SU-DHL-6 (cell line): ENCODE results near the gene SEPTIN6.

Source experiments
- H2AFZ ChIP-seq: fragments of 200-600 bp; sonication (generic); 2 replicates; pipeline ENCODE4 v1.6.1; 2014; ENCODE audit warnings: low read depth, mild to moderate bottlenecking, moderate library complexity, mixed read lengths, antibody characterized with exemption, low read length; ENCODE audit not compliant: severe bottlenecking
- H3F3A ChIP-seq: fragments of 200-600 bp; shearing (Covaris generic); 2 replicates; pipeline ENCODE4 v1.6.0; 2016; ENCODE audit warnings: antibody characterized with exemption, mild to moderate bottlenecking; ENCODE audit not compliant: insufficient read depth
- H3K27ac ChIP-seq: fragments of 200-600 bp; sonication (generic); 2 replicates; pipeline ENCODE4 v1.5.1; 2016; ENCODE audit warnings: low read depth, mild to moderate bottlenecking, low read length, moderate library complexity, mixed read lengths
- H3K27me3 ChIP-seq: fragments of 200-600 bp; sonication (generic), shearing (Covaris generic); 2 replicates; pipeline ENCODE4 v1.6.0; 2014; ENCODE audit warnings: mild to moderate bottlenecking, low read length
- H3K36me3 ChIP-seq: fragments of 200-600 bp; sonication (generic); 2 replicates; pipeline ENCODE4 v1.6.1; 2014; ENCODE audit warnings: mild to moderate bottlenecking, low read length, mixed read lengths
- H3K4me2 ChIP-seq: fragments of 300-600, 200-600 bp; shearing (Covaris generic), sonication (generic); 2 replicates; pipeline ENCODE4 v1.6.0; 2014; ENCODE audit warnings: low read length, low read depth, mild to moderate bottlenecking; ENCODE audit not compliant: poor library complexity, severe bottlenecking
- H3K4me3 ChIP-seq: fragments of 200-600 bp; sonication (generic); 2 replicates; pipeline ENCODE4 v1.5.1; 2014; ENCODE audit warnings: antibody characterized with exemption, low read length, mild to moderate bottlenecking, mixed read lengths; ENCODE audit not compliant: insufficient read depth, poor library complexity, severe bottlenecking
- H3K79me2 ChIP-seq: fragments of 200-600 bp; sonication (generic); 2 replicates; pipeline ENCODE4 v1.6.1; 2014; ENCODE audit warnings: mild to moderate bottlenecking, low read length, moderate library complexity; ENCODE audit not compliant: insufficient read depth
- H3K9ac ChIP-seq: fragments of 200-600 bp; sonication (generic); 2 replicates; pipeline ENCODE4 v1.7.0; 2014; ENCODE audit warnings: mild to moderate bottlenecking, low read length
- H3K9me2 ChIP-seq: fragments of 200-600 bp; sonication (generic); replicated peaks from 2 replicates; pipeline ENCODE4 v1.6.1; 2014; ENCODE audit warnings: low read length; ENCODE audit not compliant: insufficient read depth
- H3K9me3 ChIP-seq: fragments of 200-600 bp; sonication (generic); 2 replicates; pipeline ENCODE4 v1.6.1; 2014; ENCODE audit warnings: low read length, mixed read lengths; ENCODE audit not compliant: insufficient read depth
- H4K20me1 ChIP-seq: fragments of 200-600 bp; sonication (generic); 2 replicates; pipeline ENCODE4 v1.6.1; 2014; ENCODE audit warnings: low read depth, mild to moderate bottlenecking, antibody characterized with exemption, low read length, moderate library complexity, mixed read lengths
- EZH2phosphoT487 ChIP-seq: fragments of 200-600 bp; sonication (generic), shearing (Covaris generic); conservative IDR thresholded peaks from 2 replicates; pipeline ENCODE4 v1.6.1; 2018; ENCODE audit warnings: mild to moderate bottlenecking, antibody characterized with exemption, low read length, moderate library complexity, mixed read lengths
- TF ChIP-seq, protein P1 (sequence below): fragments of 200-600 bp; sonication (generic); IDR thresholded peaks from one replicate; pipeline ENCODE4 v1.5.1; 2017; ENCODE audit warnings: antibody characterized with exemption, mild to moderate bottlenecking, low read length, moderate library complexity; ENCODE audit not compliant: insufficient read depth, poor library complexity, severe bottlenecking

Gene SEPTIN6

DNA sequence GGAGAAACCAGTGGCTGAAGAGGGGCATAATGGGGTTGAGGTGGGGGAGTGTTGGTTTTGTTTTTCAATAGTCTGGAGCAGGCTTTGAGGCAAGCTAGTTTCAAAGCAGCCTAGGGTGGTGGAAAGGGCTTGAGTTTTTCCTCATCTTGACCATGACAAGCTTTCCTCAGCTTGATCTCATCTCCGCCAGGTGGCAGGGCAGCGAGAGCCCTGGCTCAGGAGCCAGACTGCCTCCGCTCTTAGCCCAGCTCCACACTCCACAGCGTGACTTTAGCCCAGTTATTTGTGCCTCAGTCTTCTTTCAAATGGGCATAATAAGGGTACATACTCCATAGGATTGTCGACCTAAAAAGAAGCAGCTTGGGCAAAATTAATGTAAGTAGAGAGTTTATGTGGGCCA is 35.5 kb upstream of the SEPTIN6 start:
- no peak overlapping the region for H3K27ac ChIP-seq
- no peaks in the 10 kb centered on the region for H3K9me2 ChIP-seq
- no peaks in the 10 kb centered on the region for H3K27me3 ChIP-seq
- no peak overlapping the region for H2AFZ ChIP-seq
- TF ChIP-seq, protein P1, sequence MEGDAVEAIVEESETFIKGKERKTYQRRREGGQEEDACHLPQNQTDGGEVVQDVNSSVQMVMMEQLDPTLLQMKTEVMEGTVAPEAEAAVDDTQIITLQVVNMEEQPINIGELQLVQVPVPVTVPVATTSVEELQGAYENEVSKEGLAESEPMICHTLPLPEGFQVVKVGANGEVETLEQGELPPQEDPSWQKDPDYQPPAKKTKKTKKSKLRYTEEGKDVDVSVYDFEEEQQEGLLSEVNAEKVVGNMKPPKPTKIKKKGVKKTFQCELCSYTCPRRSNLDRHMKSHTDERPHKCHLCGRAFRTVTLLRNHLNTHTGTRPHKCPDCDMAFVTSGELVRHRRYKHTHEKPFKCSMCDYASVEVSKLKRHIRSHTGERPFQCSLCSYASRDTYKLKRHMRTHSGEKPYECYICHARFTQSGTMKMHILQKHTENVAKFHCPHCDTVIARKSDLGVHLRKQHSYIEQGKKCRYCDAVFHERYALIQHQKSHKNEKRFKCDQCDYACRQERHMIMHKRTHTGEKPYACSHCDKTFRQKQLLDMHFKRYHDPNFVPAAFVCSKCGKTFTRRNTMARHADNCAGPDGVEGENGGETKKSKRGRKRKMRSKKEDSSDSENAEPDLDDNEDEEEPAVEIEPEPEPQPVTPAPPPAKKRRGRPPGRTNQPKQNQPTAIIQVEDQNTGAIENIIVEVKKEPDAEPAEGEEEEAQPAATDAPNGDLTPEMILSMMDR = no peak
- TF ChIP-seq EZH2phosphoT487 = no peak
- H4K20me1 ChIP-seq = no peaks in the 10 kb centered on the region
- no peaks in the 10 kb centered on the region for H3K79me2 ChIP-seq
- no peak overlapping the region for H3K4me3 ChIP-seq
- H3K4me2 ChIP-seq = no peak overlapping the region
- H3K9me3 ChIP-seq = no peaks in the 10 kb centered on the region
- no peaks in the 10 kb centered on the region for H3K36me3 ChIP-seq
- H3F3A ChIP-seq = no peaks in the 10 kb centered on the region
- H3K9ac ChIP-seq = no peak overlapping the region

DNA sequence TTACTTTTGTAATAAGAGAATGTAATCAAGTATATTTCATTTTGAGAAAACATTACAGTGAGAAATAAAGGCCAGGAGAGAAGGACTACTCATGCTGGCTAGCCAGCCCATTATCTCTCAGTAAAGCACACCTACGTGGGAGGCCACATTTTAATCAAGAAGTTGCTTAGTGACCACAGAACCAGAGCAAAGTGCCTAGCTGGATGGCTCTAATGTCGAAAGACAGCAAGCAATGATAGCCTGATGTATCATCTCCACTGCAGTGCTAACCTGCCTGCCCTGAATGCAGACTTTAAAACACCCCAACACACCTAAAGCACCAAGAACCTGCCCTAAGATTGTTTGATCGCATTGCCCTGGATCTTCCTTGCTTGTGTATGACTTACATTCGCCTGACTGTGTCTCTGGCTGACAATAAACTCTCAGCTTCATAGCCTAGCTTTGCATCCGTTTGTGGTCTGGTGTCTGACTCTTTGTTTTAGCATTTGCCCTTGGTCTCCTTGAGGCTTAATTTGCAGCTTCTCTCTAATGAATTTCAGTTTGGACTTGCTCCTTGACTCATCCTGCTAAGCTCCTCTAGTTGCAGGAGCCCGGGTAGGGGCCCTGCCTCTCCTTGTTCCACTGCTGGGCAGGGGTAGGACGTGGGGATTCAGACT is 34.1 kb upstream of the SEPTIN6 start:
- no peak for TF ChIP-seq EZH2phosphoT487
- TF ChIP-seq, protein P1 = no peak
- Histone ChIP-seq H3K36me3 (no peaks in the 10 kb centered on the region), H3K4me2 (no peak overlapping the region), H3K4me3 (no peak overlapping the region), H3K9me3 (no peaks in the 10 kb centered on the region), H3K27me3 (no peaks in the 10 kb centered on the region), H2AFZ (no peak overlapping the region), H3K9ac (no peak overlapping the region), H3K9me2 (no peaks in the 10 kb centered on the region), H3K27ac (no peak overlapping the region), H4K20me1 (no peaks in the 10 kb centered on the region), H3K79me2 (no peaks in the 10 kb centered on the region), H3F3A (no peaks in the 10 kb centered on the region)

DNA sequence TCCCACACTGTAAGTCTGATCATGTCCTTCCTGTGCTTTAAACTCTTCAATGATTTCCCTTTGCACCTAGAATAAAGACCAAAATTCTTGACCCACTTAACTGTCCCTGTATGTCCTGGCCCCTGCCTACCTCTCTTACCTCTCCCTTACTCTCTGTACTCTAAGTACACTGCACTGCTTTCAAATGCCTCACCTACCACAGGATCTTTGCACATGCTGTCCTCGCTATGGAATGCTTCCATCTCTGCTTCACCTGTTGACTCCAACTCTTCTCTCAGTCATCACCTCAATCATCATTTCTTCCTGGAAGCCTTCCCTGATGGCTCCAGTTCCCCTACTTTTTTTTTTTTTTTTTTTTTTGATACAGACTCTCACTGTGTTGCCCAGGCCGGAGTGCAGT is 29.0 kb upstream of the SEPTIN6 start:
- Histone ChIP-seq H3K4me3 (no peak overlapping the region), H3K36me3 (no peaks in the 10 kb centered on the region), H3K27ac (no peak overlapping the region), H4K20me1 (no peaks in the 10 kb centered on the region), H2AFZ (no peak overlapping the region), H3K9me3 (no peaks in the 10 kb centered on the region), H3K27me3 (no peaks in the 10 kb centered on the region), H3F3A (no peaks in the 10 kb centered on the region), H3K9me2 (no peaks in the 10 kb centered on the region), H3K79me2 (no peaks in the 10 kb centered on the region), H3K9ac (no peak overlapping the region), H3K4me2 (no peak overlapping the region)
- TF ChIP-seq EZH2phosphoT487 = no peak

DNA sequence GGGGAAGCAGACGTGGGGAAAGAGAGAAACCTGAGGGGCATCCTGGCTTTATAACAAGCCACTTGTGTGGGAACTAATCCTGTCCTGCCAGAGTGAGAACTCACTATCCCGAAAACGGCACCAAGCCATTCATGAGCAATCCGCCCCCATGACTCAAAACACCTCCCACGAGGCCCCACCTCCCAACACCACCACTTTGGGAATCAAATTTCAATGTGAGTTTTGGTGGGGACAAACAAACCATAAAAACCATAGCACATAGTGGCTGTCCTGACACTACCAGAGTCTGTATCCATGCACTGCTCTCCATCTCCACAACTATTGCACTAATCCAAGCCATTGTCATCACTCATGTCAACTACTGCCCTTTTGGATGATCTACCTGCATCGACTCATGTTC is 28.5 kb upstream of the SEPTIN6 start:
- Histone ChIP-seq H3K9me2 (no peaks in the 10 kb centered on the region), H4K20me1 (no peaks in the 10 kb centered on the region), H2AFZ (no peak overlapping the region), H3K4me2 (no peak overlapping the region), H3K36me3 (no peaks in the 10 kb centered on the region), H3K27me3 (no peaks in the 10 kb centered on the region), H3K9ac (no peak overlapping the region), H3K27ac (no peak overlapping the region), H3K79me2 (no peaks in the 10 kb centered on the region), H3K9me3 (no peaks in the 10 kb centered on the region), H3K4me3 (no peak overlapping the region), H3F3A (no peaks in the 10 kb centered on the region)
- TF ChIP-seq, protein P1 = no peak
- no peak for TF ChIP-seq EZH2phosphoT487
